Dendritic cell treated with granulocyte-macrophage colony-stimulating factor and Interleukin-4, amounts not matched to agents 40 ng/mL and 50 ng/mL, for 4 days (primary cell): ENCODE measurements around the gene RGS7.

Source experiments
- H3K27ac Mint-ChIP-seq: one replicate; pipeline ENCODE4 v1.8.0; 2022; ENCODE audit warnings: mild to moderate bottlenecking, mixed read lengths
- H3K27me3 Mint-ChIP-seq: one replicate; pipeline ENCODE4 v1.8.0; 2022; ENCODE audit warnings: mild to moderate bottlenecking, mixed read lengths
- H3K36me3 Mint-ChIP-seq: one replicate; pipeline ENCODE4 v1.8.0; 2022; ENCODE audit warnings: low read depth, mixed read lengths
- H3K4me1 Mint-ChIP-seq: one replicate; pipeline ENCODE4 v1.8.0; 2022; ENCODE audit warnings: low read depth, mixed read lengths
- H3K4me3 Mint-ChIP-seq: one replicate; pipeline ENCODE4 v1.8.0; 2022; ENCODE audit warnings: mild to moderate bottlenecking, moderate library complexity, mixed read lengths
- H3K9me3 Mint-ChIP-seq: one replicate; pipeline ENCODE4 v1.8.0; 2022; ENCODE audit warnings: mixed read lengths
- intact Hi-C: fragments of 100-400 bp; cut with micrococcal nuclease; formaldehyde crosslinking; loops from one replicate; pipeline ENCODE4 v1.15.0; 2022

Gene RGS7

GRCh38 chr1:240860023-240860422 is 497.0 kb downstream of the RGS7 start:
- no peak overlapping the region for H3K27ac Mint-ChIP-seq
- intact Hi-C loops = no loop called here
- no peaks in the 10 kb centered on the region for H3K4me1 Mint-ChIP-seq
- no peaks in the 10 kb centered on the region for H3K27me3 Mint-ChIP-seq
- no peak overlapping the region for H3K4me3 Mint-ChIP-seq
- no peaks in the 10 kb centered on the region for H3K9me3 Mint-ChIP-seq
- H3K36me3 Mint-ChIP-seq = no peaks in the 10 kb centered on the region

- H3K27ac Mint-ChIP-seq = no peak overlapping the region
- no peaks in the 10 kb centered on the region for H3K27me3 Mint-ChIP-seq
- H3K36me3 Mint-ChIP-seq = no peaks in the 10 kb centered on the region
- H3K4me3 Mint-ChIP-seq = no peak overlapping the region
- H3K9me3 Mint-ChIP-seq = peaks cover 25% of the 10 kb centered on the region
- H3K4me1 Mint-ChIP-seq = no peaks in the 10 kb centered on the region
- intact Hi-C loops = no loop called here
These were observed 502.6 kb downstream of the RGS7 start for GRCh38 chr1:240854367-240854766.

- Mint-ChIP-seq H3K9me3 (peaks cover 33% of the 10 kb centered on the region), H3K27ac (no peak overlapping the region), H3K36me3 (no peaks in the 10 kb centered on the region), H3K4me3 (no peak overlapping the region), H3K4me1 (no peaks in the 10 kb centered on the region), H3K27me3 (no peaks in the 10 kb centered on the region)
- intact Hi-C loops = no loop called here
These were observed 509.7 kb downstream of the RGS7 start for GRCh38 chr1:240847325-240847724.

- H3K4me3 Mint-ChIP-seq = no peak overlapping the region
- peaks cover 9% of the 10 kb centered on the region for H3K9me3 Mint-ChIP-seq
- no peak overlapping the region for H3K27ac Mint-ChIP-seq
- H3K27me3 Mint-ChIP-seq = no peaks in the 10 kb centered on the region
- H3K36me3 Mint-ChIP-seq = no peaks in the 10 kb centered on the region
- intact Hi-C loops = no loop called here
- H3K4me1 Mint-ChIP-seq = no peaks in the 10 kb centered on the region
These were observed 512.5 kb downstream of the RGS7 start for GRCh38 chr1:240844486-240844885.

GRCh38 chr1:240843798-240844197 is 513.2 kb downstream of the RGS7 start:
- no peaks in the 10 kb centered on the region for H3K27me3 Mint-ChIP-seq
- H3K4me3 Mint-ChIP-seq = no peak overlapping the region
- intact Hi-C loops = no loop called here
- H3K27ac Mint-ChIP-seq = no peak overlapping the region
- peaks cover 6% of the 10 kb centered on the region for H3K9me3 Mint-ChIP-seq
- H3K36me3 Mint-ChIP-seq = no peaks in the 10 kb centered on the region
- no peaks in the 10 kb centered on the region for H3K4me1 Mint-ChIP-seq

GRCh38 chr1:240836271-240836670 is 520.7 kb downstream of the RGS7 start:
- intact Hi-C loops = no loop called here
- H3K4me3 Mint-ChIP-seq = no peak overlapping the region
- H3K36me3 Mint-ChIP-seq = no peaks in the 10 kb centered on the region
- H3K27me3 Mint-ChIP-seq = no peaks in the 10 kb centered on the region
- no peak overlapping the region for H3K27ac Mint-ChIP-seq
- no peaks in the 10 kb centered on the region for H3K9me3 Mint-ChIP-seq
- no peaks in the 10 kb centered on the region for H3K4me1 Mint-ChIP-seq

- H3K4me1 Mint-ChIP-seq = no peaks in the 10 kb centered on the region
- H3K4me3 Mint-ChIP-seq = no peak overlapping the region
- H3K9me3 Mint-ChIP-seq = no peaks in the 10 kb centered on the region
- no peaks in the 10 kb centered on the region for H3K27me3 Mint-ChIP-seq
- intact Hi-C loops = no loop called here
- H3K36me3 Mint-ChIP-seq = no peaks in the 10 kb centered on the region
- no peak overlapping the region for H3K27ac Mint-ChIP-seq
These were observed 521.7 kb downstream of the RGS7 start for GRCh38 chr1:240835291-240835690.

GRCh38 chr1:240833075-240833474 is 523.9 kb downstream of the RGS7 start:
- H3K4me1 Mint-ChIP-seq = no peaks in the 10 kb centered on the region
- no peak overlapping the region for H3K4me3 Mint-ChIP-seq
- no peaks in the 10 kb centered on the region for H3K36me3 Mint-ChIP-seq
- intact Hi-C loops = no loop called here
- no peaks in the 10 kb centered on the region for H3K27me3 Mint-ChIP-seq
- no peaks in the 10 kb centered on the region for H3K9me3 Mint-ChIP-seq
- no peak overlapping the region for H3K27ac Mint-ChIP-seq

GRCh38 chr1:240831922-240832321 is 525.1 kb downstream of the RGS7 start:
- Mint-ChIP-seq H3K36me3 (no peaks in the 10 kb centered on the region), H3K9me3 (no peaks in the 10 kb centered on the region), H3K4me1 (no peaks in the 10 kb centered on the region), H3K4me3 (no peak overlapping the region), H3K27me3 (no peaks in the 10 kb centered on the region), H3K27ac (no peak overlapping the region)
- intact Hi-C loops = no loop called here

- Mint-ChIP-seq H3K27ac (no peak overlapping the region), H3K4me3 (no peak overlapping the region), H3K9me3 (no peaks in the 10 kb centered on the region), H3K4me1 (no peaks in the 10 kb centered on the region), H3K27me3 (no peaks in the 10 kb centered on the region), H3K36me3 (no peaks in the 10 kb centered on the region)
- intact Hi-C loops = no loop called here
These were observed 525.8 kb downstream of the RGS7 start for GRCh38 chr1:240831191-240831631.

GRCh38 chr1:240829487-240829886 is 527.5 kb downstream of the RGS7 start:
- no peaks in the 10 kb centered on the region for H3K27me3 Mint-ChIP-seq
- H3K9me3 Mint-ChIP-seq = peaks cover 11% of the 10 kb centered on the region
- H3K4me3 Mint-ChIP-seq = no peak overlapping the region
- no peaks in the 10 kb centered on the region for H3K4me1 Mint-ChIP-seq
- H3K36me3 Mint-ChIP-seq = no peaks in the 10 kb centered on the region
- intact Hi-C loops = no loop called here
- no peak overlapping the region for H3K27ac Mint-ChIP-seq

- no peak overlapping the region for H3K4me3 Mint-ChIP-seq
- H3K27ac Mint-ChIP-seq = no peak overlapping the region
- intact Hi-C loops = no loop called here
- no peaks in the 10 kb centered on the region for H3K27me3 Mint-ChIP-seq
- peaks cover 15% of the 10 kb centered on the region for H3K9me3 Mint-ChIP-seq
- no peaks in the 10 kb centered on the region for H3K4me1 Mint-ChIP-seq
- no peaks in the 10 kb centered on the region for H3K36me3 Mint-ChIP-seq
These were observed 529.2 kb downstream of the RGS7 start for GRCh38 chr1:240827786-240828185.

GRCh38 chr1:240824238-240824637 is 532.8 kb downstream of the RGS7 start:
- H3K4me3 Mint-ChIP-seq = no peak overlapping the region
- peaks cover 36% of the 10 kb centered on the region for H3K9me3 Mint-ChIP-seq
- no peak overlapping the region for H3K27ac Mint-ChIP-seq
- H3K4me1 Mint-ChIP-seq = no peaks in the 10 kb centered on the region
- no peaks in the 10 kb centered on the region for H3K36me3 Mint-ChIP-seq
- H3K27me3 Mint-ChIP-seq = no peaks in the 10 kb centered on the region
- intact Hi-C loops = no loop called here

- no peaks in the 10 kb centered on the region for H3K4me1 Mint-ChIP-seq
- H3K27ac Mint-ChIP-seq = no peak overlapping the region
- no peaks in the 10 kb centered on the region for H3K36me3 Mint-ChIP-seq
- no peak overlapping the region for H3K4me3 Mint-ChIP-seq
- no peaks in the 10 kb centered on the region for H3K27me3 Mint-ChIP-seq
- peaks cover 42% of the 10 kb centered on the region for H3K9me3 Mint-ChIP-seq
- intact Hi-C loops = no loop called here
These were observed 533.6 kb downstream of the RGS7 start for GRCh38 chr1:240823357-240823756.

- no peaks in the 10 kb centered on the region for H3K27me3 Mint-ChIP-seq
- H3K4me1 Mint-ChIP-seq = no peaks in the 10 kb centered on the region
- peaks cover 48% of the 10 kb centered on the region for H3K9me3 Mint-ChIP-seq
- no peaks in the 10 kb centered on the region for H3K36me3 Mint-ChIP-seq
- no peak overlapping the region for H3K4me3 Mint-ChIP-seq
- no peak overlapping the region for H3K27ac Mint-ChIP-seq
- intact Hi-C loops = no loop called here
These were observed 535.1 kb downstream of the RGS7 start for GRCh38 chr1:240821925-240822324.
